ENCODE measurements around the gene ADAMTS10. TPM values are rescaled to one million over a fixed set of nuclear protein-coding genes. Genes with fewer than 3 reads are reported as not detected.
A peak's percentile ranks its signal among the peaks of the same experiment; 100 is the strongest.

The ADAMTS10 gene
- total RNA-seq, 2 experiments from 2014 or later: 67.5 to 72.9 TPM

DNA sequence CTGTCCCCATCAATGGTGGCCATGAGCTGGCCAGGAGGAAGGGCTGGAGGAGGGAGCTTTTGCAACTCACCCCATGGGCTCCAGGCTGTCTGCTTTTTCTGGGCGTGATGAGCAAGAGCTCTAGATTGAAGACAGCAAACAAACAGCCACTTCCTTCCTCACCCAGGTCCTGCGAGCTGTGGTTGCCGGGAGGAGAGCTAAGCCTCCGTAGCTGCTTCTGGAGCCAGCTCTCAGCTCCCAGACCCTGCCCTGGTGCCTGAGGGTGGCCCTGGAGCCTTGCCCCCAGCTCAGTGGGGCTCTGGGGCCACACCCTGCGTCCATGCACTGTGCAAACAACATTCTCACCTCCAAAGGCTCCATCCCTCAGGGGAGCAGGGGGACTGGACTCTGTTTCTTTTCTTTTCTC lies 39.5 kb downstream of the ADAMTS10 start:
- Histone ChIP-seq H3K4me1 (ENCODE audit: insufficient read depth, low read length) (peaks cover 98% of the 10 kb centered on the region), H3K9me3 (ENCODE audit: control insufficient read depth in 1 of 2, insufficient read depth in 1 of 2, low read length in 2 of 2) (no peaks in the 10 kb centered on the region), H3K36me3 (ENCODE audit: insufficient read depth, low read length) (peaks cover 3% of the 10 kb centered on the region), H3K4me3 (ENCODE audit: low read length) (peak overlapping the region; percentile 49), H3K27me3 (ENCODE audit: control insufficient read depth in 1 of 2, insufficient read depth in 2 of 2, low read length in 2 of 2) (no peaks in the 10 kb centered on the region), H3K27ac (ENCODE audit: low read depth in 1 of 2, low read length in 2 of 2) (peak overlapping the region; percentile 57 to 59)
- ChIA-PET POLR2A (interaction anchor here (0.7 to 4.7 kb wide), 13 partner anchors 9 to 181 kb away, joined by 3 to 98 read pairs (median 3); partner anchors contain the start of genes HNRNPM, MARCHF2, RAB11B and ZNF414), CTCF (interaction anchor here (0.6 to 4.4 kb wide), 4 partner anchors 10 to 158 kb away, joined by 3 to 46 read pairs (median 4); partner anchors contain the start of gene MARCHF2)
- Mint-ChIP-seq H3K27ac (peak overlapping the region; percentile 95), H3K36me3 (ENCODE audit: low read depth) (peaks cover 15% of the 10 kb centered on the region), H3K27me3 (no peaks in the 10 kb centered on the region), H3K9me3 (no peaks in the 10 kb centered on the region), H3K4me3 (peak overlapping the region; percentile 84), H3K4me1 (ENCODE audit: low read depth) (peaks cover 71% of the 10 kb centered on the region)
- intact Hi-C loops (cut with DNase I, micrococcal nuclease): no loop called here
- DNase-seq (peak; percentile 41 to 83 (median 66)), ATAC-seq (ENCODE audit: poor library complexity) (peak; percentile 64)
- no peak for TF ChIP-seq CTCF (IDR thresholded peaks at IDR 0.05)

- Histone ChIP-seq H3K27ac (ENCODE audit: low read depth in 1 of 2, low read length in 2 of 2) (peak overlapping the region; percentile 59 to 79), H3K27me3 (ENCODE audit: control insufficient read depth in 1 of 2, insufficient read depth in 2 of 2, low read length in 2 of 2) (no peaks in the 10 kb centered on the region), H3K9me3 (ENCODE audit: control insufficient read depth in 1 of 2, insufficient read depth in 1 of 2, low read length in 2 of 2) (no peaks in the 10 kb centered on the region), H3K36me3 (ENCODE audit: insufficient read depth, low read length) (peaks cover 5% of the 10 kb centered on the region), H3K4me1 (ENCODE audit: insufficient read depth, low read length) (peaks cover 100% of the 10 kb centered on the region), H3K4me3 (ENCODE audit: low read length) (peak overlapping the region; percentile 32)
- ChIA-PET POLR2A (interaction anchor here (0.7 to 4.6 kb wide), 6 partner anchors 10 to 125 kb away, joined by 3 to 36 read pairs (median 5); partner anchors contain the start of genes HNRNPM, MYO1F and ZNF414), CTCF (interaction anchor here (1.0 to 4.4 kb wide), 3 partner anchors 10 to 63 kb away, joined by 3 to 46 read pairs (median 19); no protein-coding TSS in a partner anchor)
- Mint-ChIP-seq H3K9me3 (no peaks in the 10 kb centered on the region), H3K4me1 (ENCODE audit: low read depth) (peaks cover 63% of the 10 kb centered on the region), H3K4me3 (peak overlapping the region; percentile 76), H3K27ac (peak overlapping the region; percentile 95), H3K27me3 (no peaks in the 10 kb centered on the region), H3K36me3 (ENCODE audit: low read depth) (peaks cover 15% of the 10 kb centered on the region)
- intact Hi-C loops (cut with DNase I, micrococcal nuclease): no loop called here
- ATAC-seq (ENCODE audit: poor library complexity) (peak; percentile 75), DNase-seq (peak in 13 of 14 experiments; percentile 51 to 91 (median 64))
- TF ChIP-seq CTCF (IDR thresholded peaks at IDR 0.05): no peak
Measured at GRCh38 chr19:8569066-8569771, 41.3 kb downstream of the ADAMTS10 start.

GRCh38 chr19:8567522-8568172 lies 42.9 kb downstream of the ADAMTS10 start:
- Histone ChIP-seq H3K27ac (ENCODE audit: low read depth in 1 of 2, low read length in 2 of 2) (peak overlapping the region in 1 of 2 donors; percentile 66), H3K4me3 (ENCODE audit: low read length) (no peak overlapping the region), H3K4me1 (ENCODE audit: insufficient read depth, low read length) (peaks cover 93% of the 10 kb centered on the region), H3K36me3 (ENCODE audit: insufficient read depth, low read length) (peaks cover 5% of the 10 kb centered on the region), H3K9me3 (ENCODE audit: control insufficient read depth in 1 of 2, insufficient read depth in 1 of 2, low read length in 2 of 2) (no peaks in the 10 kb centered on the region), H3K27me3 (ENCODE audit: control insufficient read depth in 1 of 2, insufficient read depth in 2 of 2, low read length in 2 of 2) (no peaks in the 10 kb centered on the region)
- H3K27ac Mint-ChIP-seq: peak overlapping the region; percentile 95
- ATAC-seq (ENCODE audit: poor library complexity) (no peak), DNase-seq (peak in 3 of 14 experiments; percentile 19 to 45 (median 43))
- intact Hi-C loops (cut with DNase I, micrococcal nuclease): no loop called here
- no peaks in the 10 kb centered on the region for H3K27me3 Mint-ChIP-seq
- H3K36me3 Mint-ChIP-seq (ENCODE audit: low read depth): peaks cover 5% of the 10 kb centered on the region
- TF ChIP-seq CTCF (IDR thresholded peaks at IDR 0.05): no peak
- H3K4me3 Mint-ChIP-seq: no peak overlapping the region
- peaks cover 49% of the 10 kb centered on the region for H3K4me1 Mint-ChIP-seq (ENCODE audit: low read depth)
- CTCF ChIA-PET: interaction anchor here (0.5 to 3.6 kb wide), 3 partner anchors 11 to 155 kb away, joined by 3 to 19 read pairs (median 14); no protein-coding TSS in a partner anchor
- POLR2A ChIA-PET: interaction anchor here (2.1 to 4.6 kb wide), 2 partner anchors 11 to 53 kb away, joined by 15 to 36 read pairs; partner anchors contain the start of genes MYO1F and ZNF414
- no peaks in the 10 kb centered on the region for H3K9me3 Mint-ChIP-seq

All from CD4-positive, alpha-beta T cell (primary cell).